RPMI8226 (cell line): Measurements from ENCODE around the gene HIC1.

Source experiments
- DNase-seq: peaks from one replicate; pipeline ENCODE4 v3.0.0-alpha.2; 2015

HIC1 gene

GRCh38 chr17:2106308-2106955 is 51.5 kb downstream of the HIC1 start:
- no peak for DNase-seq

- no peak for DNase-seq
These were observed 52.1 kb downstream of the HIC1 start for GRCh38 chr17:2107050-2107449.

DNA sequence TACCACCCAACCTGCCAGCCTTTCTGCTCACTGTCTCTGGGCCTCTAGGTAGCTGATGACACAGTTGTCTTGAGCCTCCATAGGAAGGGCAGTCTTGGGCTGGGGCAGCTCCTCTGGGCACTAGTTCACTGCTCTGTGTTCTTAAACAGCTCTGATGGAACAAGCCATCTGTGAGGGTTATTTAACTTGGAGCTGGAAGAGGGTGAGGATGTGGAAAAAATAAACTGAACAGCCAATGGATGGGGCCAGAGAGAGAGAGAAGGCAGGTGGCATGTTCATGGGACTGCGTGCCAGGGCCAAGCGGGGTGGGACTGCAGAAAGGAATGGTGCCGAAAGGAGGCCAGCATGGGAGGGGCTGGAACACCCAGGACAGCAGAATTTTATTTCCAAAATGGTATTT is 52.6 kb downstream of the HIC1 start:
- DNase-seq = no peak

DNA sequence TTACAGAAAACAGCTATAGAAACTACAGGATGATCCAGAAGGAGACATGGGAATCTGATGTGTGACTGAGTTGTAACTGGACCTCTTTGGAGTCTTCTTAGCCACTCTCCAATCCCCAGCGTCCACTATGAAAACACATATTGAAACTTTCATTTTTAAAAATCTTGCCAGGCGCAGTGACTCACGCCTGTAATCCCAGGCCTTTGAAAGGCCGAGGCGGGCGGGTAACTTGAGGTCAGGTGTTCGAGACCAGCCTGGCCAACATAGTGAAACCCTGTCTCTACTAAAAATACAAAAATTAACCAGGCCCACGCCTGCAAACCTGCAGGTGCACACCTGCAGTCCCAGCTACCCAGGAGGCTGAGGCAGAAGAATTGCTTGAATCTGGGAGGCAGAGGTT is 53.3 kb downstream of the HIC1 start:
- DNase-seq = no peak

GRCh38 chr17:2110436-2110835 is 55.5 kb downstream of the HIC1 start:
- DNase-seq = no peak

- no peak for DNase-seq
These were observed 56.8 kb downstream of the HIC1 start for GRCh38 chr17:2111691-2112090.
